Measurements from ENCODE around the gene PPP2R2D.

DNA sequence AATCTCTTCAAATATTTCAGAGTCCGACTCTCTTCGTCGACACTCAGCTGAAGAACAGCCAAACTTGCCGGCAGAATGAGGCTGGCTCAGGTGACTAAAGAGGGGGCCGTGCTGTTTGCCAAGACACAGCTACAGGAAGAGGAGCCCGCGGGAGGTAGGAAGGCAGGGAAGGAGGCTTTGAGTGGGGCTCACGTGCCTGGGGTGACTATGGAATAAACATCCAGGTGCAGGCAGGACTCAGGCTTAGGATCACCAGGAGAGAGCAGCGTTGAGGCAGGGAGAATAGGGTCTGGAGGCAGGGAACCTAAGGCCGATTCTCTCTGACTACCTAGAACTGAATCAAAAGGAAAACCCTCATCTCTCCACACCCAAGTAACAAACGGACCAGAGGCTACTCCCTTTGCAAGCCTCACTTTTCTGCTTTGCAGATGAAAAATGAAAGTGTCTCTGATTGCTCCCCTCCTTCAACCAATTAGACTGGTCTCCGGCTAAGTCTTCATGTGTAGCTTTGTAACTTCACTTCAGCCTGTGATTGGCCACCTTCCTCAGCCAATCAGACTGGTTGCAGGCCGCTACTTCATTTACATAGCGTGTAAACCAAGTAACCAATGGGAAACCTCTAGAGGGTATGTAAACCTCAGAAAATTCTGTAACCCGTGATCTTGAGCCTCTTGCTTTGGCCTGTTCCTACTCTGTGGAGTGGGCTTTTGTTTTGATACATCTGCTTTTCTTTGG, 100.6 kb downstream of the PPP2R2D start:
- TF ChIP-seq CTCF (conservative IDR thresholded peaks at IDR 0.05 in 1 of 2, IDR thresholded peaks at IDR 0.05 in 1 of 2; ENCODE audit: extremely low read depth in 1 of 2, insufficient read depth in 1 of 2, low read depth in 1 of 2, low read length in 2 of 2) (peak in 1 of 2 donors; percentile 48), EZH2 (IDR thresholded peaks at IDR 0.05; ENCODE audit: borderline replicate concordance, low read length) (no peak)
